ENCODE results near the gene TRIM50. TPM values are rescaled to one million over a fixed set of nuclear protein-coding genes. Genes with fewer than 3 reads are reported as not detected.

TRIM50 gene
- total and polyA plus RNA-seq, 2 of the 13 experiments (the other 11 are each of a cell fraction or from before 2014, with no cell fraction given): 4.2 to 24.5 TPM

DNA sequence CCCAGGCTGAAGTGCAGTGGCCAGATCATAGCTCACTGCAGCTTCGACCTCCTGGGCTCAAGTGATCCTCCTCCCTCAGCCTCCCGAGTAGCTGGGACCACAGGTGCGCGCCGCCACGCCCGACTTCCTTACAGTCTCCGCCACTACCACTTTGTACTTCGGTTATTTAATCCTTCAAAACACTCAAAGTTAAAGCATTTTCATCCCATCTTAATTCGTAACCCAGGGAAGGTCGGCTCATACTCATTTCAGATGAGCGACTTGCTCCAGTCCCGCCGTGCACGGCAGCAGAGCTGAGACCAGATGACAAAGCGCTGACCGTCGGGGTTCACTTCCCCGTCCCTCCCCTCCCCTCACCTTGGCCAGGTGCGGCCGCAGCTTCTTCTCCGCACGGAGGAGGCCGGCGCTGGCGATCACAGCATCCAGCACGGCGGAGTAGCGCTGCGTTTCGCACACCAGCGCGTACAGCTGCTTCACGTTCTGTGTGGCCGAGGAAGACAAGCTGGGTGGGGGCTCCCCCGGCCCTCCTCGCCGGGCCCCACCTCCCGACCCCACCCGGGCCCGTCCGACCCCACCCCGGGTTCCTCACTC lies 19.7 kb downstream of the TRIM50 start (continued):
- TF ChIP-seq THAP9 (CRISPR knock-in tag; IDR thresholded peaks at IDR 0.05; ENCODE audit: borderline replicate concordance) (no peak), ZNF350 (CRISPR knock-in tag; IDR thresholded peaks at IDR 0.05; ENCODE audit: borderline replicate concordance, low read depth) (no peak), TCF12 (IDR thresholded peaks at IDR 0.05) (no peak), TCF12 (CRISPR knock-in tag; IDR thresholded peaks at IDR 0.05) (peak; percentile 37; the same call in 1 of the 2 replicates), GZF1 (CRISPR knock-in tag; IDR thresholded peaks at IDR 0.05) (0 out of 2 replicates have a peak, but pooled peaks have one; percentile 11), KDM3A (CRISPR knock-in tag; IDR thresholded peaks at IDR 0.05; ENCODE audit: low read depth) (0 out of 2 replicates have a peak, but pooled peaks have one; percentile 5), HDAC1 (CRISPR knock-in tag; IDR thresholded peaks at IDR 0.05) (peak; percentile 44; the same call in 1 of the 2 replicates), CTCF (CRISPR knock-in tag; IDR thresholded peaks at IDR 0.05) (peak; percentile 4; the same call in 1 of the 2 replicates), ZNF430 (CRISPR knock-in tag; IDR thresholded peaks at IDR 0.05) (no peak; the same call in 1 of the 2 replicates), ISX (CRISPR knock-in tag; conservative IDR thresholded peaks at IDR 0.05) (no peak), SPEN (CRISPR knock-in tag; IDR thresholded peaks at IDR 0.05; ENCODE audit: low read depth) (0 out of 2 replicates have a peak, but pooled peaks have one; percentile 8), SMAD1 (CRISPR knock-in tag; IDR thresholded peaks at IDR 0.05; ENCODE audit: borderline replicate concordance, low read depth) (peak; percentile 4; the same call in 1 of the 2 replicates), PCBP1 (IDR thresholded peaks at IDR 0.05; ENCODE audit: borderline replicate concordance, low read depth, low read length) (0 out of 2 replicates have a peak, but pooled peaks have one; percentile 22), ZNF446 (CRISPR knock-in tag; IDR thresholded peaks at IDR 0.05) (0 out of 2 replicates have a peak, but pooled peaks have one; percentile 11), ZBTB34 (CRISPR knock-in tag; IDR thresholded peaks at IDR 0.05) (no peak), JUND (CRISPR knock-in tag; IDR thresholded peaks at IDR 0.05) (no peak), FOXA1 (IDR thresholded peaks at IDR 0.05) (no peak), FOXA1 (CRISPR knock-in tag; IDR thresholded peaks at IDR 0.05) (no peak), MIER3 (CRISPR knock-in tag; IDR thresholded peaks at IDR 0.05; ENCODE audit: borderline replicate concordance) (no peak)
- TF ChIP-seq, protein P1, sequence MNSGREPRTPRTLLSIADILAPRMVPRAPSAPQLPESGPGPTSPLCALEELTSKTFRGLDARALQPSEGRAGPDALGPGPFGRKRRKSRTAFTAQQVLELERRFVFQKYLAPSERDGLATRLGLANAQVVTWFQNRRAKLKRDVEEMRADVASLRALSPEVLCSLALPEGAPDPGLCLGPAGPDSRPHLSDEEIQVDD (CRISPR knock-in tag; IDR thresholded peaks at IDR 0.05; ENCODE audit: borderline replicate concordance): no peak
- TF ChIP-seq, protein P2, sequence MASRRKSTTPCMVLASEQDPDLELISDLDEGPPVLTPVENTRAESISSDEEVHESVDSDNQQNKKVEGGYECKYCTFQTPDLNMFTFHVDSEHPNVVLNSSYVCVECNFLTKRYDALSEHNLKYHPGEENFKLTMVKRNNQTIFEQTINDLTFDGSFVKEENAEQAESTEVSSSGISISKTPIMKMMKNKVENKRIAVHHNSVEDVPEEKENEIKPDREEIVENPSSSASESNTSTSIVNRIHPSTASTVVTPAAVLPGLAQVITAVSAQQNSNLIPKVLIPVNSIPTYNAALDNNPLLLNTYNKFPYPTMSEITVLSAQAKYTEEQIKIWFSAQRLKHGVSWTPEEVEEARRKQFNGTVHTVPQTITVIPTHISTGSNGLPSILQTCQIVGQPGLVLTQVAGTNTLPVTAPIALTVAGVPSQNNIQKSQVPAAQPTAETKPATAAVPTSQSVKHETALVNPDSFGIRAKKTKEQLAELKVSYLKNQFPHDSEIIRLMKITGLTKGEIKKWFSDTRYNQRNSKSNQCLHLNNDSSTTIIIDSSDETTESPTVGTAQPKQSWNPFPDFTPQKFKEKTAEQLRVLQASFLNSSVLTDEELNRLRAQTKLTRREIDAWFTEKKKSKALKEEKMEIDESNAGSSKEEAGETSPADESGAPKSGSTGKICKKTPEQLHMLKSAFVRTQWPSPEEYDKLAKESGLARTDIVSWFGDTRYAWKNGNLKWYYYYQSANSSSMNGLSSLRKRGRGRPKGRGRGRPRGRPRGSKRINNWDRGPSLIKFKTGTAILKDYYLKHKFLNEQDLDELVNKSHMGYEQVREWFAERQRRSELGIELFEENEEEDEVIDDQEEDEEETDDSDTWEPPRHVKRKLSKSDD (CRISPR knock-in tag; IDR thresholded peaks at IDR 0.05; ENCODE audit: low read depth): no peak
